ENCODE data around the gene SNPH. TPM values are rescaled to one million over a fixed set of nuclear protein-coding genes. Genes with fewer than 3 reads are reported as not detected.
A peak's percentile ranks its signal among the peaks of the same experiment; 100 is the strongest.

The SNPH gene
- total RNA-seq, 4 donors from 2014 or later = 2.1 to 14.0 (median 4.5) TPM

- Histone ChIP-seq H3K27me3 (no peaks in the 10 kb centered on the region), H3K4me3 (no peak overlapping the region), H3K36me3 (no peaks in the 10 kb centered on the region), H3K9me3 (no peaks in the 10 kb centered on the region), H3K4me1 (peaks cover 18 to 22% of the 10 kb centered on the region in 2 donors), H3K27ac (peak overlapping the region; percentile 98 to 100)
- intact Hi-C loops (cut with DNase I; ENCODE audit: low total_unique reads) = loop anchor here (5.0 kb wide), 1 partner anchor 68 kb away; the partner anchor contains the start of gene FKBP1A
- no peak for TF ChIP-seq POLR2A (IDR thresholded peaks at IDR 0.05)
- no peak for TF ChIP-seq CTCF (IDR thresholded peaks at IDR 0.05)
- peak in 1 of 2 donors; percentile 21 for DNase-seq
Measured at GRCh38 chr20:1323830-1324597, 57.9 kb downstream of the SNPH start.

GRCh38 chr20:1324598-1325172, 58.6 kb downstream of the SNPH start:
- Histone ChIP-seq H3K27ac (peak overlapping the region; percentile 98 to 100), H3K4me1 (peaks cover 21 to 22% of the 10 kb centered on the region in 2 donors), H3K27me3 (no peaks in the 10 kb centered on the region), H3K9me3 (no peaks in the 10 kb centered on the region), H3K4me3 (peak overlapping the region; percentile 66 to 87), H3K36me3 (no peaks in the 10 kb centered on the region)
- intact Hi-C loops (cut with DNase I; ENCODE audit: low total_unique reads) = loop anchor here (5.0 kb wide), 1 partner anchor 68 kb away; the partner anchor contains the start of gene FKBP1A
- TF ChIP-seq POLR2A (IDR thresholded peaks at IDR 0.05) (no peak), CTCF (IDR thresholded peaks at IDR 0.05) (no peak)
- peak in 1 of 2 donors; percentile 56 for DNase-seq

- no peaks in the 10 kb centered on the region for H3K27me3 ChIP-seq
- H3K36me3 ChIP-seq = no peaks in the 10 kb centered on the region
- H3K4me1 ChIP-seq = peaks cover 21 to 22% of the 10 kb centered on the region in 2 donors
- TF ChIP-seq CTCF (IDR thresholded peaks at IDR 0.05) (peak in 2 of 4 experiments; percentile 40 to 51), POLR2A (IDR thresholded peaks at IDR 0.05) (peak; percentile 86 to 92)
- intact Hi-C loops (cut with DNase I; ENCODE audit: low total_unique reads) = no loop called here
- DNase-seq = peak; percentile 98
- no peaks in the 10 kb centered on the region for H3K9me3 ChIP-seq
- peak overlapping the region; percentile 66 to 87 for H3K4me3 ChIP-seq
- H3K27ac ChIP-seq = peak overlapping the region; percentile 98 to 100
Measured at GRCh38 chr20:1325173-1326030, 59.3 kb downstream of the SNPH start.

GRCh38 chr20:1326031-1326930, 60.2 kb downstream of the SNPH start:
- Histone ChIP-seq H3K27ac (peak overlapping the region; percentile 98 to 100), H3K27me3 (no peaks in the 10 kb centered on the region), H3K4me3 (peak overlapping the region; percentile 66 to 87), H3K9me3 (no peaks in the 10 kb centered on the region), H3K36me3 (no peaks in the 10 kb centered on the region), H3K4me1 (peaks cover 21 to 22% of the 10 kb centered on the region in 2 donors)
- TF ChIP-seq CTCF (IDR thresholded peaks at IDR 0.05) (no peak), POLR2A (IDR thresholded peaks at IDR 0.05) (no peak)
- intact Hi-C loops (cut with DNase I; ENCODE audit: low total_unique reads) = no loop called here
- DNase-seq = peak; percentile 45 to 63
